Measurements from ENCODE around the gene TTL. TPM values are rescaled to one million over a fixed set of nuclear protein-coding genes. Genes with fewer than 3 reads are reported as not detected.

Gene TTL
- total and polyA plus RNA-seq, 2 of the 13 experiments (the other 11 are each of a cell fraction or from before 2014, with no cell fraction given), result 19.0 to 59.8 TPM

- TF ChIP-seq MTF2 (CRISPR knock-in tag; IDR thresholded peaks at IDR 0.05; ENCODE audit: borderline replicate concordance), result peak; percentile 94; the same call in 1 of the 2 replicates
- TF ChIP-seq ZNF34 (CRISPR knock-in tag; IDR thresholded peaks at IDR 0.05; ENCODE audit: borderline replicate concordance), result peak; percentile 91
- TF ChIP-seq NONO (IDR thresholded peaks at IDR 0.05), result no peak
- peak; percentile 65 for TF ChIP-seq NONO (CRISPR knock-in tag; conservative IDR thresholded peaks at IDR 0.05)
- TF ChIP-seq SOX6 (IDR thresholded peaks at IDR 0.05), result no peak
- peak; percentile 75; the same call in 1 of the 2 replicates for TF ChIP-seq SOX6 (CRISPR knock-in tag; IDR thresholded peaks at IDR 0.05)
- TF ChIP-seq ZNF143 (CRISPR knock-in tag; IDR thresholded peaks at IDR 0.05), result peak; percentile 73
- peak; percentile 94; the same call in 1 of the 2 replicates for TF ChIP-seq ZNF761 (CRISPR knock-in tag; conservative IDR thresholded peaks at IDR 0.05)
- no peak for TF ChIP-seq ZIK1 (CRISPR knock-in tag; IDR thresholded peaks at IDR 0.05; ENCODE audit: borderline replicate concordance, low read depth)
- no peak for TF ChIP-seq ZBTB43 (CRISPR knock-in tag; conservative IDR thresholded peaks at IDR 0.05)
- TF ChIP-seq FOXP4 (CRISPR knock-in tag; IDR thresholded peaks at IDR 0.05), result peak; percentile 71; the same call in 1 of the 2 replicates
- peak; percentile 99 for TF ChIP-seq YY1 (IDR thresholded peaks at IDR 0.05; ENCODE audit: insufficient read depth, insufficient replicate concordance, low read depth, low read length)
- TF ChIP-seq PLRG1 (conservative IDR thresholded peaks at IDR 0.05), result no peak
- no peak for TF ChIP-seq CC2D1A (CRISPR knock-in tag; IDR thresholded peaks at IDR 0.05)
- TF ChIP-seq TCF12 (IDR thresholded peaks at IDR 0.05), result no peak
- TF ChIP-seq TCF12 (CRISPR knock-in tag; IDR thresholded peaks at IDR 0.05), result no peak
- TF ChIP-seq DBP (CRISPR knock-in tag; IDR thresholded peaks at IDR 0.05; ENCODE audit: not compliant biosample characterization), result peak; percentile 38
- TF ChIP-seq ZNF577 (CRISPR knock-in tag; IDR thresholded peaks at IDR 0.05; ENCODE audit: borderline replicate concordance, low read depth), result no peak
- peak; percentile 81 for TF ChIP-seq CBFB (CRISPR knock-in tag; IDR thresholded peaks at IDR 0.05)
- TF ChIP-seq SRSF4 (IDR thresholded peaks at IDR 0.05; ENCODE audit: low read depth, low read length, poor library complexity, severe bottlenecking), result no peak
- no peak for TF ChIP-seq ZBTB3 (CRISPR knock-in tag; IDR thresholded peaks at IDR 0.05; ENCODE audit: borderline replicate concordance, low read depth)
- TF ChIP-seq ATF7-NPFF (CRISPR knock-in tag; IDR thresholded peaks at IDR 0.05; ENCODE audit: low read depth), result peak; percentile 74
- TF ChIP-seq ZNF550 (CRISPR knock-in tag; IDR thresholded peaks at IDR 0.05; ENCODE audit: borderline replicate concordance), result no peak
- TF ChIP-seq PAX8 (CRISPR knock-in tag; IDR thresholded peaks at IDR 0.05; ENCODE audit: borderline replicate concordance), result no peak
- TF ChIP-seq ZNF138 (CRISPR knock-in tag; IDR thresholded peaks at IDR 0.05; ENCODE audit: low read depth), result no peak; the same call in 1 of the 2 replicates
- TF ChIP-seq ZNF232 (CRISPR knock-in tag; IDR thresholded peaks at IDR 0.05; ENCODE audit: borderline replicate concordance), result peak; percentile 80
- no peak; the same call in 1 of the 2 replicates for TF ChIP-seq ATRX (CRISPR knock-in tag; IDR thresholded peaks at IDR 0.05; ENCODE audit: borderline replicate concordance)
- TF ChIP-seq ZNF879 (CRISPR knock-in tag; IDR thresholded peaks at IDR 0.05), result 0 out of 2 replicates have a peak, but pooled peaks have one; percentile 67
Observed at GRCh38 chr2:112584134-112584890, 102.4 kb downstream of the TTL start, which contains the start of gene CHCHD5 (continued).
